Fibroblast of lung (primary cell): ENCODE measurements around the gene B3GAT3. TPM values are rescaled to one million over a fixed set of nuclear protein-coding genes. Genes with fewer than 3 reads are reported as not detected.

Experiments
- DNase-seq, 2 donors: peaks; one replicate each; pipeline versions ENCODE4 v3.0.0 to v3.0.0-alpha.2; 2010; ENCODE audit warnings: low read depth in 2 of 2
- H2AFZ ChIP-seq: 2 replicates; pipeline ENCODE4 v1.5.1; 2012; ENCODE audit warnings: low read length, control low read depth, inconsistent platforms
- H3K27ac ChIP-seq: 2 replicates; pipeline ENCODE4 v1.5.1; 2011; ENCODE audit warnings: low read length, control low read depth; ENCODE audit not compliant: insufficient read depth
- H3K27me3 ChIP-seq: 2 replicates; pipeline ENCODE4 v1.5.1; 2011; ENCODE audit warnings: mild to moderate bottlenecking, low read length; ENCODE audit not compliant: control insufficient read depth, insufficient read depth
- H3K36me3 ChIP-seq: 2 replicates; pipeline ENCODE4 v1.5.1; 2011; ENCODE audit warnings: low read length; ENCODE audit not compliant: control insufficient read depth, insufficient read depth
- H3K4me1 ChIP-seq: 2 replicates; pipeline ENCODE4 v1.5.1; 2011; ENCODE audit warnings: low read length; ENCODE audit not compliant: control insufficient read depth, insufficient read depth; ENCODE audit errors: extremely low read depth
- H3K4me2 ChIP-seq: 2 replicates; pipeline ENCODE4 v1.5.1; 2011; ENCODE audit warnings: low read length, control low read depth; ENCODE audit not compliant: insufficient read depth; ENCODE audit errors: extremely low read depth
- H3K4me3 ChIP-seq, 4 experiments: fragments of 200-600 bp in 1 of 4; sonication (generic) in 1 of 4; replicated peaks in 1 of 4; 2 replicates each; pipeline ENCODE4 v1.5.1; 2011 to 2016; ENCODE audit warnings: low read length in 4 of 4, low read depth in 3 of 4, mild to moderate bottlenecking in 3 of 4, control low read depth in 2 of 4, inconsistent platforms in 1 of 4, mixed read lengths in 1 of 4; ENCODE audit not compliant: insufficient read depth in 1 of 4; ENCODE audit errors: control extremely low read depth in 1 of 4
- H3K79me2 ChIP-seq: 2 replicates; pipeline ENCODE4 v1.5.1; 2012; ENCODE audit warnings: mild to moderate bottlenecking, low read length, inconsistent platforms; ENCODE audit not compliant: control insufficient read depth, insufficient read depth
- H3K9ac ChIP-seq: 2 replicates; pipeline ENCODE4 v1.5.1; 2011; ENCODE audit warnings: mild to moderate bottlenecking, low read length, control low read depth; ENCODE audit not compliant: insufficient read depth
- H3K9me3 ChIP-seq: 2 replicates; pipeline ENCODE4 v1.5.1; 2012; ENCODE audit warnings: low read depth, low read length; ENCODE audit not compliant: control insufficient read depth, insufficient read depth
- H4K20me1 ChIP-seq: 2 replicates; pipeline ENCODE4 v1.5.1; 2011; ENCODE audit warnings: low read length; ENCODE audit not compliant: control insufficient read depth, insufficient read depth; ENCODE audit errors: extremely low read depth
- EZH2 ChIP-seq: IDR thresholded peaks from 2 replicates; pipeline ENCODE4 v1.5.1; 2012; ENCODE audit warnings: low read length, control low read depth, mild to moderate bottlenecking; ENCODE audit errors: missing control alignments
- polyA plus RNA-seq, 2 donors: library from polyadenylated mRNA; depleted of rRNA in 1 of 2; stranded (reverse) in 1 of 2; unstranded in 1 of 2; fragments of >200 nt; gene quantifications; 2 replicates each; pipeline ENCODE4 v1.2.1, GENCODE V29; 2011 to 2012; ENCODE audit warnings: missing spikeins in 1 of 2
- total RNA-seq: library from RNA; depleted of rRNA; stranded (reverse); fragments of >200 nt; gene quantifications from 2 replicates; pipeline ENCODE4 v1.2.1, GENCODE V29; 2014
- TF ChIP-seq, protein P1 (sequence below), 2 donors: IDR thresholded peaks in 1 of 2; conservative IDR thresholded peaks in 1 of 2; 1 replicate in 1 of 2; 2 replicates in 1 of 2; pipeline ENCODE4 v1.5.1; 2011 to 2012; ENCODE audit warnings: low read length in 2 of 2, control low read depth in 1 of 2, inconsistent platforms in 1 of 2, low read depth in 1 of 2, mild to moderate bottlenecking in 1 of 2

B3GAT3 gene
- total and polyA plus RNA-seq, 2 donors (not counting 1 experiment from before 2014, with no cell fraction given): 17.6 to 29.1 TPM

DNA sequence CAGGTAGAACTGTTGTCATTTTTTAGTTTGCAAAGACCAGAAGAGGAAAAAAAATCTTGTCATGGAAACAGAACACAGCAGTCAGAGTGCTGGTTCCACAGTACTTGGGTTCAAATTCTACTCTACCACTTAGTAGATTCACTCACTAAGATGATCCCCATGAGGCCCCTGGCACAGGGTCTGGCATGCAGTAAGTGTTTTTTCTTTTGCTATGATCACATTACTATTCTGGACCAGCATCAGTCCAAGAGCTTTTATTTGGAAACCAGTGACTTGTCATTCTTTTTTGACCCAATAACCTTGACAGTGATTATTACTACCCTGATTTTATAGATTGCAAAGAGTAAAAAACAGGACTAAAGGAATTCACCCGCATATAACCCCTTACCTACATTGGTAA, 52.2 kb downstream of the B3GAT3 start:
- Histone ChIP-seq H3K9me3 (no peaks in the 10 kb centered on the region), H3K4me1 (peaks cover 8% of the 10 kb centered on the region), H3K27me3 (no peaks in the 10 kb centered on the region), H3K9ac (peak overlapping the region; percentile 20), H2AFZ (no peak overlapping the region), H3K4me2 (no peak overlapping the region), H3K4me3 (no peak overlapping the region), H3K79me2 (peaks cover 77% of the 10 kb centered on the region), H3K27ac (no peak overlapping the region), H4K20me1 (no peaks in the 10 kb centered on the region), H3K36me3 (peaks cover 20% of the 10 kb centered on the region)
- DNase-seq: no peak
- no peak for TF ChIP-seq EZH2
- TF ChIP-seq, protein P1, sequence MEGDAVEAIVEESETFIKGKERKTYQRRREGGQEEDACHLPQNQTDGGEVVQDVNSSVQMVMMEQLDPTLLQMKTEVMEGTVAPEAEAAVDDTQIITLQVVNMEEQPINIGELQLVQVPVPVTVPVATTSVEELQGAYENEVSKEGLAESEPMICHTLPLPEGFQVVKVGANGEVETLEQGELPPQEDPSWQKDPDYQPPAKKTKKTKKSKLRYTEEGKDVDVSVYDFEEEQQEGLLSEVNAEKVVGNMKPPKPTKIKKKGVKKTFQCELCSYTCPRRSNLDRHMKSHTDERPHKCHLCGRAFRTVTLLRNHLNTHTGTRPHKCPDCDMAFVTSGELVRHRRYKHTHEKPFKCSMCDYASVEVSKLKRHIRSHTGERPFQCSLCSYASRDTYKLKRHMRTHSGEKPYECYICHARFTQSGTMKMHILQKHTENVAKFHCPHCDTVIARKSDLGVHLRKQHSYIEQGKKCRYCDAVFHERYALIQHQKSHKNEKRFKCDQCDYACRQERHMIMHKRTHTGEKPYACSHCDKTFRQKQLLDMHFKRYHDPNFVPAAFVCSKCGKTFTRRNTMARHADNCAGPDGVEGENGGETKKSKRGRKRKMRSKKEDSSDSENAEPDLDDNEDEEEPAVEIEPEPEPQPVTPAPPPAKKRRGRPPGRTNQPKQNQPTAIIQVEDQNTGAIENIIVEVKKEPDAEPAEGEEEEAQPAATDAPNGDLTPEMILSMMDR (conservative IDR thresholded peaks at IDR 0.05 in 1 of 2, IDR thresholded peaks at IDR 0.05 in 1 of 2; ENCODE audit: low read depth in 1 of 2, low read length in 2 of 2): no peak

DNA sequence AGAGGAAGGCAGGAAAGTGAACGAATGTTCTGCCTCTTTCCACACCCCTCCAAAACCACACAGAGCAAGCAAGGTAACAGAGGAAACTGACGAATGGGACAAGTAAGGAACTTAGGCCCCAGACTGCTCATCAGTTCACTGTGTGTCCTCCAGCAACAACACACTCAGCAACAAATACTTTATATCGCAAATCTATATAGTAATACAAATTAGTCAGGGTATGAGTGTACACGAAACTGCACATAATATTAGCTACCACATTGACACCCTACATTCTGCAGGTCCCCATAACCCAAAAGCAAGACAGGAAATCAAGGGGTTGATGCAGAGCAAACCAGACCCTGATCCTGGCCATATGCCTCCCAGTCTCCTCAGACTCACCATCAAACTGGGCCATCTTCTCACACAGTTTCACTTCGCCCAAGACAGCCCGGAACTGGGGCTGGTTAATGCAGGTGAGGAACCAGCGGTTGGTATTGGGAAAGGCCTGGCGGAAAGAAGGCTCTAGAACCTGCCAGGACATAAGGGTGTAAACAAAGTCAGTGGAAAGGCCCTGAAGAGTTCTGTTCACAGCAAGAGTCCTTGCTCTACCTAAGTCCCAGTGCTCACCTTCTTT, 54.7 kb downstream of the B3GAT3 start:
- H2AFZ ChIP-seq: no peak overlapping the region
- no peak overlapping the region for H3K9ac ChIP-seq
- H3K79me2 ChIP-seq: peaks cover 72% of the 10 kb centered on the region
- H3K36me3 ChIP-seq: peaks cover 22% of the 10 kb centered on the region
- H3K4me3 ChIP-seq: no peak overlapping the region
- no peak for DNase-seq
- H3K27ac ChIP-seq: no peak overlapping the region
- H3K4me2 ChIP-seq: no peak overlapping the region
- TF ChIP-seq, protein P1 (conservative IDR thresholded peaks at IDR 0.05 in 1 of 2, IDR thresholded peaks at IDR 0.05 in 1 of 2; ENCODE audit: low read depth in 1 of 2, low read length in 2 of 2): no peak
- no peak for TF ChIP-seq EZH2
- no peaks in the 10 kb centered on the region for H3K9me3 ChIP-seq
- no peaks in the 10 kb centered on the region for H3K27me3 ChIP-seq
- H4K20me1 ChIP-seq: no peaks in the 10 kb centered on the region
- H3K4me1 ChIP-seq: peaks cover 11% of the 10 kb centered on the region

DNA sequence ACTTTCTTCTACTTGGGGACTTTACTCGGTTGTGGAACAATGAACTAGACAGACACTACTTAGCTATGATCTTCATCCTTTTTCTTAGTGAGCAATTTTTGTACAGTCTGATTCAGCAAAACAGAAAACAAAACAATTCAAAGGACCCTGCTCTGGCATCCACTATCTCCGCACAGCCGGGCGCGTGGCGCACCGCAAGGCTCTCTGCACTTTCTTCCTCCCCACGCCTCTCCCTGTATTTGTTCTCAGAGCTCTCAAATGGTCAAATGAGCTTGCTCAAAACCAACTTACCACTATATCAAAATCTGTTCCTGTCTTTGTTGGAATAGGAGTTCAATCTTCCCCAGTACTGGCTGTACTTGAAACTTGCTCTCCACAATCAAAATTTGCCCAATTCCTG, 55.5 kb downstream of the B3GAT3 start:
- H3K79me2 ChIP-seq: peaks cover 63% of the 10 kb centered on the region
- H3K36me3 ChIP-seq: peaks cover 19% of the 10 kb centered on the region
- H3K27me3 ChIP-seq: no peaks in the 10 kb centered on the region
- H3K4me3 ChIP-seq: no peak overlapping the region
- peaks cover 4% of the 10 kb centered on the region for H3K4me1 ChIP-seq
- H3K4me2 ChIP-seq: no peak overlapping the region
- H3K27ac ChIP-seq: no peak overlapping the region
- no peak overlapping the region for H3K9ac ChIP-seq
- no peak for DNase-seq
- TF ChIP-seq EZH2: no peak
- TF ChIP-seq, protein P1 (conservative IDR thresholded peaks at IDR 0.05 in 1 of 2, IDR thresholded peaks at IDR 0.05 in 1 of 2; ENCODE audit: low read depth in 1 of 2, low read length in 2 of 2): no peak
- no peaks in the 10 kb centered on the region for H4K20me1 ChIP-seq
- no peaks in the 10 kb centered on the region for H3K9me3 ChIP-seq
- H2AFZ ChIP-seq: no peak overlapping the region

Other genes with a start within 250 kb of the B3GAT3 start
- gene SCGB1A1, start 203.0 kb downstream of the B3GAT3 start, total RNA-seq: not detected in 2 replicates
- gene SCGB1A1, start 203.0 kb downstream of the B3GAT3 start, polyA plus RNA-seq: not detected in 2 replicates
- 396 and 762 TPM in 2 replicates for gene AHNAK, start 75.2 kb downstream of the B3GAT3 start, total RNA-seq
- gene AHNAK, start 75.2 kb downstream of the B3GAT3 start, polyA plus RNA-seq: 209 and 220 TPM in 2 replicates
- gene EEF1G, start 48.1 kb downstream of the B3GAT3 start, total RNA-seq: 1,405 and 1,825 TPM in 2 replicates
- 1,308 and 1,333 TPM in 2 replicates for gene EEF1G, start 48.1 kb downstream of the B3GAT3 start, polyA plus RNA-seq
- gene TUT1, start 30.5 kb downstream of the B3GAT3 start, total RNA-seq: 6.9 and 7.8 TPM in 2 replicates
- 5.5 and 6.8 TPM in 2 replicates for gene TUT1, start 30.5 kb downstream of the B3GAT3 start, polyA plus RNA-seq
- 117 and 124 TPM in 2 replicates for gene MTA2, start 20.1 kb downstream of the B3GAT3 start, total RNA-seq
- 31.4 and 33.6 TPM in 2 replicates for gene MTA2, start 20.1 kb downstream of the B3GAT3 start, polyA plus RNA-seq
- gene EML3, start 9.2 kb downstream of the B3GAT3 start, total RNA-seq: 17.5 and 20.5 TPM in 2 replicates
- 17.8 and 22.6 TPM in 2 replicates for gene EML3, start 9.2 kb downstream of the B3GAT3 start, polyA plus RNA-seq
- gene ROM1, start 8.7 kb downstream of the B3GAT3 start, total RNA-seq: 8.5 and 9.9 TPM in 2 replicates
- gene ROM1, start 8.7 kb downstream of the B3GAT3 start, polyA plus RNA-seq: 1.7 and 3.0 TPM in 2 replicates
- gene GANAB, start 24.6 kb upstream of the B3GAT3 start, total RNA-seq: 167 and 279 TPM in 2 replicates
- gene GANAB, start 24.6 kb upstream of the B3GAT3 start, polyA plus RNA-seq: 328 and 368 TPM in 2 replicates
- 16.4 and 16.7 TPM in 2 replicates for gene INTS5, start 31.3 kb upstream of the B3GAT3 start, total RNA-seq
- gene INTS5, start 31.3 kb upstream of the B3GAT3 start, polyA plus RNA-seq: 9.4 and 13.2 TPM in 2 replicates
- gene C11orf98, start 43.2 kb upstream of the B3GAT3 start, total RNA-seq: 25.4 and 33.4 TPM in 2 replicates
- gene C11orf98, start 43.2 kb upstream of the B3GAT3 start, polyA plus RNA-seq: 38.2 and 64.8 TPM in 2 replicates
- gene CSKMT, start 43.3 kb upstream of the B3GAT3 start, total RNA-seq: 8.4 and 9.8 TPM in 2 replicates
- 2.6 and 2.9 TPM in 2 replicates for gene CSKMT, start 43.3 kb upstream of the B3GAT3 start, polyA plus RNA-seq
- gene UQCC3, start 49.7 kb upstream of the B3GAT3 start, total RNA-seq: 12.1 and 14.0 TPM in 2 replicates
- 4.7 and 7.3 TPM in 2 replicates for gene UQCC3, start 49.7 kb upstream of the B3GAT3 start, polyA plus RNA-seq
- 3.6 and 4.5 TPM in 2 replicates for gene LBHD1, start 50.3 kb upstream of the B3GAT3 start, total RNA-seq
- 3.1 and 3.4 TPM in 2 replicates for gene LBHD1, start 50.3 kb upstream of the B3GAT3 start, polyA plus RNA-seq
- 143 and 229 TPM in 2 replicates for gene UBXN1, start 57.1 kb upstream of the B3GAT3 start, total RNA-seq
- gene UBXN1, start 57.1 kb upstream of the B3GAT3 start, polyA plus RNA-seq: 76.4 and 88.6 TPM in 2 replicates
- 13.4 and 31.5 TPM in 2 replicates for gene LRRN4CL, start 67.5 kb upstream of the B3GAT3 start, total RNA-seq
- 7.9 and 12.7 TPM in 2 replicates for gene LRRN4CL, start 67.5 kb upstream of the B3GAT3 start, polyA plus RNA-seq
- 37.8 and 62.1 TPM in 2 replicates for gene BSCL2, start 85.4 kb upstream of the B3GAT3 start, total RNA-seq
- 35.5 and 54.0 TPM in 2 replicates for gene BSCL2, start 85.4 kb upstream of the B3GAT3 start, polyA plus RNA-seq
- not detected in 2 replicates for gene GNG3, start 85.7 kb upstream of the B3GAT3 start, total RNA-seq
- 0.07 TPM in 1 of 2 replicates, not detected in the other for gene GNG3, start 85.7 kb upstream of the B3GAT3 start, polyA plus RNA-seq
- gene HNRNPUL2, start 105.5 kb upstream of the B3GAT3 start, total RNA-seq: 9.2 and 14.5 TPM in 2 replicates
- 18.8 and 26.4 TPM in 2 replicates for gene HNRNPUL2, start 105.5 kb upstream of the B3GAT3 start, polyA plus RNA-seq
- 32.4 and 44.4 TPM in 2 replicates for gene TTC9C, start 106.5 kb upstream of the B3GAT3 start, total RNA-seq
- 26.1 and 27.3 TPM in 2 replicates for gene TTC9C, start 106.5 kb upstream of the B3GAT3 start, polyA plus RNA-seq
- 13.4 and 14.4 TPM in 2 replicates for gene ZBTB3, start 132.2 kb upstream of the B3GAT3 start, total RNA-seq
- gene ZBTB3, start 132.2 kb upstream of the B3GAT3 start, polyA plus RNA-seq: 6.2 and 6.8 TPM in 2 replicates
- gene POLR2G, start 139.6 kb upstream of the B3GAT3 start, total RNA-seq: 68.8 and 80.6 TPM in 2 replicates
- gene POLR2G, start 139.6 kb upstream of the B3GAT3 start, polyA plus RNA-seq: 216 and 228 TPM in 2 replicates
- gene TAF6L, start 149.4 kb upstream of the B3GAT3 start, total RNA-seq: 16.7 and 18.8 TPM in 2 replicates
- 10.0 and 12.7 TPM in 2 replicates for gene TAF6L, start 149.4 kb upstream of the B3GAT3 start, polyA plus RNA-seq
- 27.5 and 41.9 TPM in 2 replicates for gene TMEM179B, start 165.4 kb upstream of the B3GAT3 start, total RNA-seq
- gene TMEM179B, start 165.4 kb upstream of the B3GAT3 start, polyA plus RNA-seq: 64.8 and 69.5 TPM in 2 replicates
- gene TMEM223, start 170.0 kb upstream of the B3GAT3 start, total RNA-seq: 11.7 and 16.4 TPM in 2 replicates
- 14.4 and 15.4 TPM in 2 replicates for gene TMEM223, start 170.0 kb upstream of the B3GAT3 start, polyA plus RNA-seq
- gene NXF1, start 183.5 kb upstream of the B3GAT3 start, total RNA-seq: 14.9 and 17.2 TPM in 2 replicates
- gene NXF1, start 183.5 kb upstream of the B3GAT3 start, polyA plus RNA-seq: 27.8 and 43.7 TPM in 2 replicates
- gene STX5, start 210.1 kb upstream of the B3GAT3 start, total RNA-seq: 40.3 and 44.9 TPM in 2 replicates
- gene STX5, start 210.1 kb upstream of the B3GAT3 start, polyA plus RNA-seq: 48.7 and 48.9 TPM in 2 replicates
- not detected in 2 replicates for gene TEX54, start 210.9 kb upstream of the B3GAT3 start, total RNA-seq
- not detected in 2 replicates for gene TEX54, start 210.9 kb upstream of the B3GAT3 start, polyA plus RNA-seq
- gene WDR74, start 217.6 kb upstream of the B3GAT3 start, total RNA-seq: 85.3 and 86.9 TPM in 2 replicates
- 14.8 and 24.0 TPM in 2 replicates for gene WDR74, start 217.6 kb upstream of the B3GAT3 start, polyA plus RNA-seq